HCT116 (cell line): ENCODE results near the gene SPTB. TPM values are rescaled to one million over a fixed set of nuclear protein-coding genes. Genes with fewer than 3 reads are reported as not detected.

Source experiments
- ATAC-seq: fragments of 200-7000 bp; cut with Tn5 transposase; 2 replicates; pipeline ENCODE4 v1.9.1; 2020; ENCODE audit warnings: mild to moderate bottlenecking, moderate library complexity
- BruUV-seq: library from RNA; stranded (reverse); fragments of 400-500 nt; replicated peaks from 2 replicates; lab custom pipeline; 2021; lab: Mats Ljungman, UMichigan
- CTCF ChIA-PET: fragments of 300-600 bp; sonication (Branson Sonifier 250); formaldehyde crosslinking; loops from one replicate; lab custom pipeline; 2021; ENCODE audit warnings: antibody characterized with exemption; lab: Charles Lee
- POLR2A ChIA-PET: fragments of 300-600, 350-600 bp; sonication (Branson Sonifier 250); formaldehyde crosslinking; loops from one replicate; lab custom pipeline; 2021; ENCODE audit warnings: antibody characterized with exemption; lab: Charles Lee
- RAD21 ChIA-PET, 2 experiments: fragments of 300-600 bp; sonication (Branson Sonifier 250); formaldehyde crosslinking; loops; one replicate each; lab custom pipeline; 2023; ENCODE audit warnings: low total read pairs in 2 of 2; ENCODE audit not compliant: uncharacterized antibody in 2 of 2, unreplicated experiment in 2 of 2, low non-redundant PET in 1 of 2; lab: Charles Lee
- DNase-seq: peaks from one replicate; pipeline ENCODE4 v3.0.0-alpha.2; 2010; ENCODE audit warnings: low read depth, low spot score
- H2AFZ ChIP-seq: fragments of 200-600 bp; shearing (Covaris generic), sonication (generic); 2 replicates; pipeline ENCODE4 v1.6.1; 2017; ENCODE audit warnings: low read depth, mixed run types, mixed read lengths, antibody characterized with exemption, low read length; ENCODE audit not compliant: poor library complexity, severe bottlenecking
- H3K27ac ChIP-seq: 2 replicates; pipeline ENCODE4 v1.5.1; 2012; ENCODE audit warnings: low read depth, low read length
- H3K27me3 ChIP-seq: fragments of 200-600 bp; sonication (generic); 2 replicates; pipeline ENCODE4 v1.6.1; 2016; ENCODE audit warnings: mixed run types, low read length, mixed read lengths; ENCODE audit not compliant: insufficient read depth
- H3K36me3 ChIP-seq, 2 experiments: fragments of 200-500 bp in 1 of 2; fragments of 200-600 bp in 1 of 2; sonication (Bioruptor generic) in 1 of 2; sonication (generic) in 1 of 2; 2 replicates each; pipeline versions ENCODE4 v1.5.1 to v1.6.1; 2014 to 2016; ENCODE audit warnings: low read length in 2 of 2, inconsistent platforms in 1 of 2, mixed read lengths in 1 of 2, mixed run types in 1 of 2; ENCODE audit not compliant: insufficient read depth in 2 of 2, control insufficient read depth in 1 of 2
- H3K4me1 ChIP-seq, 2 experiments: fragments of 200-600 bp in 1 of 2; sonication (generic) in 1 of 2; 2 replicates each; pipeline versions ENCODE4 v1.5.1 to v1.6.1; 2012 to 2017; ENCODE audit warnings: low read length in 2 of 2, inconsistent platforms in 1 of 2, mild to moderate bottlenecking in 1 of 2, mixed read lengths in 1 of 2, mixed run types in 1 of 2, moderate library complexity in 1 of 2; ENCODE audit not compliant: insufficient read depth in 2 of 2, control insufficient read depth in 1 of 2
- H3K4me2 ChIP-seq: fragments of 200-600 bp; sonication (generic); 2 replicates; pipeline ENCODE4 v1.6.1; 2017; ENCODE audit warnings: mixed run types, low read length, mixed read lengths
- H3K4me3 ChIP-seq, 2 experiments: fragments of 200-600 bp in 1 of 2; sonication (generic) in 1 of 2; replicated peaks in 1 of 2; 2 replicates each; pipeline ENCODE4 v1.5.1; 2011 to 2016; ENCODE audit warnings: low read length in 2 of 2, control low read depth in 1 of 2, low read depth in 1 of 2, mild to moderate bottlenecking in 1 of 2, mixed read lengths in 1 of 2, mixed run types in 1 of 2
- H3K79me2 ChIP-seq: fragments of 200-600 bp; sonication (generic); 2 replicates; pipeline ENCODE4 v1.6.1; 2017; ENCODE audit warnings: mild to moderate bottlenecking, mixed run types, low read length, moderate library complexity, mixed read lengths; ENCODE audit not compliant: insufficient read depth
- H3K9ac ChIP-seq: fragments of 200-600 bp; sonication (generic); 2 replicates; pipeline ENCODE4 v1.6.1; 2016; ENCODE audit warnings: low read length, mixed read lengths
- H3K9me2 ChIP-seq: fragments of 200-600 bp; sonication (generic), shearing (Covaris generic); 2 replicates; pipeline ENCODE4 v1.6.1; 2017; ENCODE audit warnings: mixed run types, mild to moderate bottlenecking, moderate library complexity; ENCODE audit not compliant: insufficient read depth
- H3K9me3 ChIP-seq, 2 experiments: fragments of 200-500 bp in 1 of 2; fragments of 200-600 bp in 1 of 2; sonication (Bioruptor generic) in 1 of 2; sonication (generic) in 1 of 2; 2 replicates each; pipeline ENCODE4 v1.6.1; 2014 to 2017; ENCODE audit warnings: low read length in 2 of 2, mixed read lengths in 2 of 2, inconsistent platforms in 1 of 2, low read depth in 1 of 2, mild to moderate bottlenecking in 1 of 2, mixed run types in 1 of 2, moderate library complexity in 1 of 2; ENCODE audit not compliant: control insufficient read depth in 1 of 2, insufficient read depth in 1 of 2
- H4K20me1 ChIP-seq: fragments of 200-600 bp; sonication (generic), shearing (Covaris generic); 2 replicates; pipeline ENCODE4 v1.6.1; 2017; ENCODE audit warnings: mixed run types, mild to moderate bottlenecking, moderate library complexity; ENCODE audit not compliant: insufficient read depth
- ATF3 ChIP-seq: IDR thresholded peaks from 2 replicates; pipeline ENCODE4 v1.6.1; 2012
- CBX3 ChIP-seq: IDR thresholded peaks from 2 replicates; pipeline ENCODE4 v1.6.1; 2012; ENCODE audit warnings: low read depth
- CEBPB ChIP-seq: IDR thresholded peaks from 2 replicates; pipeline ENCODE4 v1.6.1; 2012; ENCODE audit warnings: low read depth
- CTCF ChIP-seq, 3 experiments: fragments of 200-600 bp in 1 of 3; sonication (generic) in 1 of 3; IDR thresholded peaks in 2 of 3; conservative IDR thresholded peaks in 1 of 3; 2 replicates each; pipeline ENCODE4 v1.5.1; 2012 to 2017; ENCODE audit warnings: low read depth in 2 of 3, low read length in 2 of 3, antibody characterized with exemption in 1 of 3, borderline replicate concordance in 1 of 3, control low read depth in 1 of 3, mild to moderate bottlenecking in 1 of 3, mixed read lengths in 1 of 3, mixed run types in 1 of 3, moderate library complexity in 1 of 3; ENCODE audit not compliant: insufficient read depth in 1 of 3
- EZH2phosphoT487 ChIP-seq: fragments of 200-600 bp; IDR thresholded peaks from 2 replicates; pipeline ENCODE4 v1.6.1; 2018; ENCODE audit warnings: antibody characterized with exemption, borderline replicate concordance
- FOSL1 ChIP-seq: IDR thresholded peaks from 2 replicates; pipeline ENCODE4 v1.6.1; 2012; ENCODE audit warnings: low read depth
- JUND ChIP-seq: IDR thresholded peaks from 2 replicates; pipeline ENCODE4 v1.6.1; 2012
- POLR2AphosphoS5 ChIP-seq: IDR thresholded peaks from 2 replicates; pipeline ENCODE4 v1.6.1; 2011; ENCODE audit warnings: mild to moderate bottlenecking, low read depth, low read length, moderate library complexity
- RAD21 ChIP-seq: IDR thresholded peaks from 2 replicates; pipeline ENCODE4 v1.6.1; 2012; ENCODE audit warnings: low read depth, mild to moderate bottlenecking
- REST ChIP-seq: IDR thresholded peaks from 2 replicates; pipeline ENCODE4 v1.6.1; 2012; ENCODE audit warnings: low read depth
- SIN3A ChIP-seq: IDR thresholded peaks from 2 replicates; pipeline ENCODE4 v1.6.1; 2012; ENCODE audit warnings: low read depth
- SRF ChIP-seq: IDR thresholded peaks from 2 replicates; pipeline ENCODE4 v1.6.1; 2012; ENCODE audit warnings: low read depth
- YY1 ChIP-seq: IDR thresholded peaks from 2 replicates; pipeline ENCODE4 v1.6.1; 2011; ENCODE audit warnings: low read length, low read depth, moderate library complexity, mild to moderate bottlenecking; ENCODE audit not compliant: insufficient replicate concordance; ENCODE audit errors: extremely low read depth
- ZFX ChIP-seq: fragments of 450-650 bp; IDR thresholded peaks from 2 replicates; pipeline ENCODE4 v1.6.1; 2017
- intact Hi-C: fragments of 100-400 bp; cut with micrococcal nuclease; formaldehyde crosslinking; loops from 2 replicates; pipeline ENCODE4 v1.10.0; 2022
- total RNA-seq: library from RNA; stranded (reverse); gene quantifications from one replicate; pipeline ENCODE4 v1.2.1, GENCODE V29; 2021; ENCODE audit not compliant: unreplicated experiment

Gene SPTB
- total RNA-seq, 1 experiment from 2014 or later: 4.2 TPM

- TF ChIP-seq CEBPB: no peak
- TF ChIP-seq RAD21: no peak
These were observed 101.5 kb downstream of the SPTB start for GRCh38 chr14:64778104-64778754.

GRCh38 chr14:64777461-64777860 lies 102.2 kb downstream of the SPTB start:
- Histone ChIP-seq H3K4me2 (no peak overlapping the region), H4K20me1 (no peaks in the 10 kb centered on the region), H3K9me3 (no peaks in the 10 kb centered on the region), H3K36me3 (no peaks in the 10 kb centered on the region), H3K4me1 (peaks cover 0 to 4% of the 10 kb centered on the region in 2 experiments; a peak in 1 of 4 replicates), H3K79me2 (no peaks in the 10 kb centered on the region), H2AFZ (no peak overlapping the region), H3K27ac (no peak overlapping the region), H3K27me3 (no peaks in the 10 kb centered on the region), H3K9ac (no peak overlapping the region), H3K9me2 (no peaks in the 10 kb centered on the region), H3K4me3 (no peak overlapping the region)
- ChIA-PET POLR2A (no interaction called here), CTCF (no interaction called here), RAD21 (no interaction called here)
- intact Hi-C loops: no loop called here
- ATAC-seq: no peak
- BruUV-seq: no TSS peak
- no peak for DNase-seq
- TF ChIP-seq CBX3 (no peak), JUND (no peak), YY1 (no peak), CEBPB (no peak), EZH2phosphoT487 (no peak), ZFX (no peak), REST (no peak), POLR2AphosphoS5 (no peak), RAD21 (no peak), FOSL1 (no peak), SRF (no peak), ATF3 (no peak), SIN3A (no peak), CTCF (IDR thresholded peaks at IDR 0.05 in 2 of 3, conservative IDR thresholded peaks at IDR 0.05 in 1 of 3; ENCODE audit: borderline replicate concordance in 1 of 3, insufficient read depth in 1 of 3, low read depth in 2 of 3, low read length in 2 of 3) (no peak)

More at GRCh38 chr14:64778104-64778754, 101.5 kb downstream of the SPTB start:
- H2AFZ ChIP-seq: no peak overlapping the region
- no peaks in the 10 kb centered on the region for H3K79me2 ChIP-seq
- ChIA-PET RAD21 (no interaction called here), CTCF (no interaction called here), POLR2A (no interaction called here)
- no peak overlapping the region for H3K4me3 ChIP-seq
- intact Hi-C loops: no loop called here
- ATAC-seq: no peak
- H3K9me3 ChIP-seq: no peaks in the 10 kb centered on the region
- no peaks in the 10 kb centered on the region for H3K9me2 ChIP-seq
- H3K27ac ChIP-seq: no peak overlapping the region
- no peak for DNase-seq
- no TSS peak for BruUV-seq
- no peak overlapping the region for H3K9ac ChIP-seq
- no peak overlapping the region for H3K4me2 ChIP-seq
- no peaks in the 10 kb centered on the region for H3K27me3 ChIP-seq
- no peaks in the 10 kb centered on the region for H4K20me1 ChIP-seq
- peaks cover 0 to 3% of the 10 kb centered on the region in 2 experiments; a peak in 1 of 4 replicates for H3K4me1 ChIP-seq
- H3K36me3 ChIP-seq: no peaks in the 10 kb centered on the region
